Astrocyte (in vitro differentiated cells and primary cell): ENCODE data around the gene ZEB2.

Source experiments
- EZH2 ChIP-seq: IDR thresholded peaks from 2 replicates; pipeline ENCODE4 v1.6.1; 2012; ENCODE audit warnings: mild to moderate bottlenecking, low read length, inconsistent platforms; ENCODE audit not compliant: insufficient read depth
- TF ChIP-seq, protein P1 (sequence below): IDR thresholded peaks from 2 replicates; pipeline ENCODE4 v1.5.1; 2011; ENCODE audit warnings: low read depth, mild to moderate bottlenecking, inconsistent platforms, low read length, moderate library complexity; ENCODE audit not compliant: insufficient read depth

GRCh38 chr2:144366825-144367429 is 153.0 kb downstream of the ZEB2 start:
- no peak for TF ChIP-seq EZH2
- TF ChIP-seq, protein P1, sequence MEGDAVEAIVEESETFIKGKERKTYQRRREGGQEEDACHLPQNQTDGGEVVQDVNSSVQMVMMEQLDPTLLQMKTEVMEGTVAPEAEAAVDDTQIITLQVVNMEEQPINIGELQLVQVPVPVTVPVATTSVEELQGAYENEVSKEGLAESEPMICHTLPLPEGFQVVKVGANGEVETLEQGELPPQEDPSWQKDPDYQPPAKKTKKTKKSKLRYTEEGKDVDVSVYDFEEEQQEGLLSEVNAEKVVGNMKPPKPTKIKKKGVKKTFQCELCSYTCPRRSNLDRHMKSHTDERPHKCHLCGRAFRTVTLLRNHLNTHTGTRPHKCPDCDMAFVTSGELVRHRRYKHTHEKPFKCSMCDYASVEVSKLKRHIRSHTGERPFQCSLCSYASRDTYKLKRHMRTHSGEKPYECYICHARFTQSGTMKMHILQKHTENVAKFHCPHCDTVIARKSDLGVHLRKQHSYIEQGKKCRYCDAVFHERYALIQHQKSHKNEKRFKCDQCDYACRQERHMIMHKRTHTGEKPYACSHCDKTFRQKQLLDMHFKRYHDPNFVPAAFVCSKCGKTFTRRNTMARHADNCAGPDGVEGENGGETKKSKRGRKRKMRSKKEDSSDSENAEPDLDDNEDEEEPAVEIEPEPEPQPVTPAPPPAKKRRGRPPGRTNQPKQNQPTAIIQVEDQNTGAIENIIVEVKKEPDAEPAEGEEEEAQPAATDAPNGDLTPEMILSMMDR: no peak
